MM.1S (cell line): ENCODE data around the gene KCNB1.

Source experiments
- DNase-seq: peaks from one replicate; pipeline ENCODE4 v3.0.0-alpha.2; 2015
- H2AFZ ChIP-seq: fragments of 300-600 bp; sonication (generic); 2 replicates; pipeline ENCODE4 v1.6.0; 2016; ENCODE audit warnings: antibody characterized with exemption, low read length
- H3F3A ChIP-seq: fragments of 300-600 bp; sonication (generic); 2 replicates; pipeline ENCODE4 v1.6.1; 2016; ENCODE audit warnings: mild to moderate bottlenecking, antibody characterized with exemption, low read length, moderate library complexity, mixed read lengths; ENCODE audit not compliant: insufficient read depth
- H3K27ac ChIP-seq: fragments of 300-600 bp; sonication (generic); 2 replicates; pipeline ENCODE4 v1.5.1; 2016; ENCODE audit warnings: mild to moderate bottlenecking, low read length
- H3K27me3 ChIP-seq: fragments of 300-600 bp; sonication (generic); replicated peaks from 2 replicates; pipeline ENCODE4 v1.6.0; 2016; ENCODE audit warnings: low read length; ENCODE audit not compliant: insufficient read depth
- H3K36me3 ChIP-seq: fragments of 300-600 bp; sonication (generic); replicated peaks from 2 replicates; pipeline ENCODE4 v1.6.1; 2016; ENCODE audit warnings: mild to moderate bottlenecking, low read length, mixed read lengths; ENCODE audit not compliant: insufficient read depth
- H3K4me1 ChIP-seq: fragments of 300-600 bp; sonication (generic); 2 replicates; pipeline ENCODE4 v1.6.1; 2016; ENCODE audit warnings: low read length, mixed read lengths
- H3K4me2 ChIP-seq: fragments of 300-600 bp; sonication (generic); 2 replicates; pipeline ENCODE4 v1.6.0; 2016; ENCODE audit warnings: low read depth, low read length
- H3K4me3 ChIP-seq: fragments of 300-600 bp; sonication (generic); 2 replicates; pipeline ENCODE4 v1.5.1; 2016; ENCODE audit warnings: low read length, mixed read lengths
- H3K79me2 ChIP-seq: fragments of 300-600 bp; sonication (generic); 2 replicates; pipeline ENCODE4 v1.6.1; 2016; ENCODE audit warnings: mixed run types, low read length, mixed read lengths
- H3K9ac ChIP-seq: fragments of 300-600 bp; sonication (generic); 2 replicates; pipeline ENCODE4 v1.6.1; 2016; ENCODE audit warnings: low read length, mixed read lengths
- H3K9me2 ChIP-seq: fragments of 300-600 bp; sonication (generic); replicated peaks from 2 replicates; pipeline ENCODE4 v1.6.1; 2016; ENCODE audit warnings: mild to moderate bottlenecking, low read length, mixed read lengths; ENCODE audit not compliant: insufficient read depth
- H3K9me3 ChIP-seq: fragments of 300-600 bp; sonication (generic); replicated peaks from 2 replicates; pipeline ENCODE4 v1.6.1; 2016; ENCODE audit warnings: mild to moderate bottlenecking, low read length, mixed read lengths; ENCODE audit not compliant: insufficient read depth
- H4K20me1 ChIP-seq: fragments of 300-600 bp; sonication (generic); 2 replicates; pipeline ENCODE4 v1.6.1; 2016; ENCODE audit warnings: mild to moderate bottlenecking, low read length, moderate library complexity, mixed read lengths; ENCODE audit not compliant: insufficient read depth
- EZH2 ChIP-seq: fragments of 300-600 bp; sonication (generic); optimal IDR thresholded peaks from 2 replicates; pipeline ENCODE3; 2017; ENCODE audit warnings: low read depth, mild to moderate bottlenecking, antibody characterized with exemption, low read length, mixed read lengths
- EZH2phosphoT487 ChIP-seq: fragments of 300-600 bp; sonication (generic); IDR thresholded peaks from 2 replicates; pipeline ENCODE4 v1.6.1; 2018; ENCODE audit warnings: antibody characterized with exemption, low read length
- TF ChIP-seq, protein P1 (sequence below): fragments of 300-600 bp; sonication (generic); IDR thresholded peaks from 2 replicates; pipeline ENCODE4 v1.5.1; 2016; ENCODE audit warnings: antibody characterized with exemption, low read length, mixed read lengths

Gene KCNB1

DNA sequence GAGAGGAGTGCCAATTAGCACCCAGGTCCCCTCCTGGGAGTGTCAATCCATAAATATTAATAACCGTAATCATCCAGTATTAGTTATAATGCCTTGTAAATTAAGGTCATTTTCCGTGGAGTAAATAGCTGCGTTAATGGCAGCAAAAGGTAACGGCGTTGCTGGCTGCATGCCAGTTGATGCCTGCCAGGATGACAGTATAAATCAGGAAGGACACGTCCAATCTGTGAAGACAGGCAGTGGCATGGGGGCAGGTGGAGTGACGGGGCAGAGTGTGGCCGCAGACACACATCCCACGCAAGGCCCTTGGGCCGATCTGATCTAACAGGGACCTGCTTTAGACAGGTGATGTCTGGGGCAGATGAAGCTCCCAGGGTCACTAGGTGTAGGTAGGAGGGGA, 49.1 kb downstream of the KCNB1 start:
- no peaks in the 10 kb centered on the region for H3K9me3 ChIP-seq
- no peak for DNase-seq
- TF ChIP-seq, protein P1, sequence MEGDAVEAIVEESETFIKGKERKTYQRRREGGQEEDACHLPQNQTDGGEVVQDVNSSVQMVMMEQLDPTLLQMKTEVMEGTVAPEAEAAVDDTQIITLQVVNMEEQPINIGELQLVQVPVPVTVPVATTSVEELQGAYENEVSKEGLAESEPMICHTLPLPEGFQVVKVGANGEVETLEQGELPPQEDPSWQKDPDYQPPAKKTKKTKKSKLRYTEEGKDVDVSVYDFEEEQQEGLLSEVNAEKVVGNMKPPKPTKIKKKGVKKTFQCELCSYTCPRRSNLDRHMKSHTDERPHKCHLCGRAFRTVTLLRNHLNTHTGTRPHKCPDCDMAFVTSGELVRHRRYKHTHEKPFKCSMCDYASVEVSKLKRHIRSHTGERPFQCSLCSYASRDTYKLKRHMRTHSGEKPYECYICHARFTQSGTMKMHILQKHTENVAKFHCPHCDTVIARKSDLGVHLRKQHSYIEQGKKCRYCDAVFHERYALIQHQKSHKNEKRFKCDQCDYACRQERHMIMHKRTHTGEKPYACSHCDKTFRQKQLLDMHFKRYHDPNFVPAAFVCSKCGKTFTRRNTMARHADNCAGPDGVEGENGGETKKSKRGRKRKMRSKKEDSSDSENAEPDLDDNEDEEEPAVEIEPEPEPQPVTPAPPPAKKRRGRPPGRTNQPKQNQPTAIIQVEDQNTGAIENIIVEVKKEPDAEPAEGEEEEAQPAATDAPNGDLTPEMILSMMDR: no peak
- H3K36me3 ChIP-seq: no peaks in the 10 kb centered on the region
- no peaks in the 10 kb centered on the region for H3F3A ChIP-seq
- H3K4me1 ChIP-seq: no peaks in the 10 kb centered on the region
- H3K4me2 ChIP-seq: no peak overlapping the region
- no peaks in the 10 kb centered on the region for H3K79me2 ChIP-seq
- H4K20me1 ChIP-seq: no peaks in the 10 kb centered on the region
- no peaks in the 10 kb centered on the region for H3K9me2 ChIP-seq
- H3K4me3 ChIP-seq: no peak overlapping the region
- no peak overlapping the region for H2AFZ ChIP-seq
- no peaks in the 10 kb centered on the region for H3K27me3 ChIP-seq
- no peak overlapping the region for H3K27ac ChIP-seq
- H3K9ac ChIP-seq: no peak overlapping the region

DNA sequence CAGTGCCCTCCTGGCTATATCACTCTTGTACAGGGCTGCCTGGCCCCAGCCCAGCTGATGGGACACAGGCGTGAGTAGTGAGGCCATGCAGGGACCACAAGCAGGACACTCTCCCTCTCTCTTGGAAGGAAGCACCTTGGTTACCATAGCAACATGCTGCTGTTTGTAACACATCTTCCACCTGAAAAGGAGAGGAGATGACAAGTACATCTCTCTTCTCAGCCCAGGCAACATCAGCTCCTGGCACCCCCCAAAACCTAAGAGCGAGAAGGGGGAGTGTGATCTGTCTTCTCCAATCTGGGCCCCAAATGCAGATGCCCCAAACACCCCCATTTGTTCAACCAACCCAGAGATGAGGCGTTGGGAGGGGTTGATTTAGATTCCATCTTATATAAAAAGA, 49.9 kb downstream of the KCNB1 start:
- Histone ChIP-seq H4K20me1 (no peaks in the 10 kb centered on the region), H3K9me2 (no peaks in the 10 kb centered on the region), H3K4me2 (no peak overlapping the region), H3F3A (no peaks in the 10 kb centered on the region), H3K79me2 (no peaks in the 10 kb centered on the region), H3K4me3 (no peak overlapping the region), H2AFZ (no peak overlapping the region), H3K9me3 (no peaks in the 10 kb centered on the region), H3K9ac (no peak overlapping the region), H3K27me3 (no peaks in the 10 kb centered on the region), H3K4me1 (no peaks in the 10 kb centered on the region), H3K36me3 (no peaks in the 10 kb centered on the region), H3K27ac (no peak overlapping the region)
- no peak for DNase-seq
- TF ChIP-seq EZH2phosphoT487: no peak
- TF ChIP-seq, protein P1: no peak
- no peak for TF ChIP-seq EZH2

DNA sequence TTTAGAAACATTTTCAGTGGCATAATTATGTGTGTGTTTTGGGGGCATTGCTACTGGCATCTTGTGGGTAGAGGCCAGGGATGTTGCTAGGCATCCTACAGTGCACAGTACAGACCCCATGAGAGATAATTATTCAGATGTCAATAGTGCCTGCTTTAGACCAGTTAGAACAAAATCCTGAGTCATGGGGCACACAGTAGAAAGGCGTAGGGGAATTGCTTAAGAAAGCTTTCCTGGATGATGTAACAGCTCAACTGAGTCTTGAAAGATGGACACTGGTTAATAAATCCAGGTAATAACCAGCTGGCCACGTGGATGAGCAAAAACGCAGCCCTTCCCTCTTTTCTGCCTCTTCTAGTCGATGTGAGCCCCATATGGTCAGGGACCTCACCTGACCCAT, 51.1 kb downstream of the KCNB1 start:
- Histone ChIP-seq H3F3A (no peaks in the 10 kb centered on the region), H3K27ac (no peak overlapping the region), H4K20me1 (no peaks in the 10 kb centered on the region), H2AFZ (no peak overlapping the region), H3K4me1 (no peaks in the 10 kb centered on the region), H3K9me2 (no peaks in the 10 kb centered on the region), H3K36me3 (no peaks in the 10 kb centered on the region), H3K27me3 (no peaks in the 10 kb centered on the region), H3K4me2 (no peak overlapping the region), H3K9me3 (no peaks in the 10 kb centered on the region), H3K79me2 (no peaks in the 10 kb centered on the region), H3K4me3 (no peak overlapping the region), H3K9ac (no peak overlapping the region)
- DNase-seq: no peak
- TF ChIP-seq, protein P1: no peak
- TF ChIP-seq EZH2 (no peak), EZH2phosphoT487 (no peak)

DNA sequence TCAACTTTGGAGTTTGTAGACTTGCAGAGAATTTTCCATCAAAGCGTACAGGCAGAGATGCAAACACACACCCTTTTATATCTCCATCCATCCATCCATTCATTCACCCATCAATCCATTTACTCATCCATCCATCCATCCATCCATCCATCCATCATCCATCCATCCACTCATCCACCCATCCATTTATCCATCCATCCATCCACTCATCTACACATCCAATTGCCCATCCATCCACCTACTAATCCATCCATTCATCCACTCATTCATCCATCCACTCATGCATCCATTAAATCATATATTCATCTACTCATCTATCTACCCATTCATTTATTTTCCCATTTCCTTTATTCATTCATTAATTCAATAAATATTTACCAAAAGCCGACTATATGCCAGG, 52.1 kb downstream of the KCNB1 start:
- Histone ChIP-seq H3K27me3 (no peaks in the 10 kb centered on the region), H3K4me3 (no peak overlapping the region), H3K36me3 (no peaks in the 10 kb centered on the region), H3K27ac (no peak overlapping the region), H3K4me1 (no peaks in the 10 kb centered on the region), H3K9me2 (no peaks in the 10 kb centered on the region), H4K20me1 (no peaks in the 10 kb centered on the region), H3F3A (no peaks in the 10 kb centered on the region), H3K9ac (no peak overlapping the region), H2AFZ (no peak overlapping the region), H3K9me3 (no peaks in the 10 kb centered on the region), H3K79me2 (no peaks in the 10 kb centered on the region), H3K4me2 (no peak overlapping the region)
- DNase-seq: no peak
- TF ChIP-seq, protein P1: no peak
- TF ChIP-seq EZH2: no peak
- no peak for TF ChIP-seq EZH2phosphoT487
